MM.1S (cell line): ENCODE measurements around the gene FAF2.

Experiments used
- DNase-seq: peaks from one replicate; pipeline ENCODE4 v3.0.0-alpha.2; 2015
- H2AFZ ChIP-seq: fragments of 300-600 bp; sonication (generic); 2 replicates; pipeline ENCODE4 v1.6.0; 2016; ENCODE audit warnings: antibody characterized with exemption, low read length
- H3F3A ChIP-seq: fragments of 300-600 bp; sonication (generic); 2 replicates; pipeline ENCODE4 v1.6.1; 2016; ENCODE audit warnings: mild to moderate bottlenecking, antibody characterized with exemption, low read length, moderate library complexity, mixed read lengths; ENCODE audit not compliant: insufficient read depth
- H3K27ac ChIP-seq: fragments of 300-600 bp; sonication (generic); 2 replicates; pipeline ENCODE4 v1.5.1; 2016; ENCODE audit warnings: mild to moderate bottlenecking, low read length
- H3K27me3 ChIP-seq: fragments of 300-600 bp; sonication (generic); replicated peaks from 2 replicates; pipeline ENCODE4 v1.6.0; 2016; ENCODE audit warnings: low read length; ENCODE audit not compliant: insufficient read depth
- H3K36me3 ChIP-seq: fragments of 300-600 bp; sonication (generic); replicated peaks from 2 replicates; pipeline ENCODE4 v1.6.1; 2016; ENCODE audit warnings: mild to moderate bottlenecking, low read length, mixed read lengths; ENCODE audit not compliant: insufficient read depth
- H3K4me1 ChIP-seq: fragments of 300-600 bp; sonication (generic); 2 replicates; pipeline ENCODE4 v1.6.1; 2016; ENCODE audit warnings: low read length, mixed read lengths
- H3K4me2 ChIP-seq: fragments of 300-600 bp; sonication (generic); 2 replicates; pipeline ENCODE4 v1.6.0; 2016; ENCODE audit warnings: low read depth, low read length
- H3K4me3 ChIP-seq: fragments of 300-600 bp; sonication (generic); 2 replicates; pipeline ENCODE4 v1.5.1; 2016; ENCODE audit warnings: low read length, mixed read lengths
- H3K79me2 ChIP-seq: fragments of 300-600 bp; sonication (generic); 2 replicates; pipeline ENCODE4 v1.6.1; 2016; ENCODE audit warnings: mixed run types, low read length, mixed read lengths
- H3K9ac ChIP-seq: fragments of 300-600 bp; sonication (generic); 2 replicates; pipeline ENCODE4 v1.6.1; 2016; ENCODE audit warnings: low read length, mixed read lengths
- H3K9me2 ChIP-seq: fragments of 300-600 bp; sonication (generic); replicated peaks from 2 replicates; pipeline ENCODE4 v1.6.1; 2016; ENCODE audit warnings: mild to moderate bottlenecking, low read length, mixed read lengths; ENCODE audit not compliant: insufficient read depth
- H3K9me3 ChIP-seq: fragments of 300-600 bp; sonication (generic); replicated peaks from 2 replicates; pipeline ENCODE4 v1.6.1; 2016; ENCODE audit warnings: mild to moderate bottlenecking, low read length, mixed read lengths; ENCODE audit not compliant: insufficient read depth
- H4K20me1 ChIP-seq: fragments of 300-600 bp; sonication (generic); 2 replicates; pipeline ENCODE4 v1.6.1; 2016; ENCODE audit warnings: mild to moderate bottlenecking, low read length, moderate library complexity, mixed read lengths; ENCODE audit not compliant: insufficient read depth
- CTCF ChIP-seq: fragments of 300-600 bp; sonication (generic); IDR thresholded peaks from 2 replicates; pipeline ENCODE4 v1.5.1; 2016; ENCODE audit warnings: antibody characterized with exemption, low read length, mixed read lengths
- EZH2 ChIP-seq: fragments of 300-600 bp; sonication (generic); optimal IDR thresholded peaks from 2 replicates; pipeline ENCODE3; 2017; ENCODE audit warnings: low read depth, mild to moderate bottlenecking, antibody characterized with exemption, low read length, mixed read lengths
- EZH2phosphoT487 ChIP-seq: fragments of 300-600 bp; sonication (generic); IDR thresholded peaks from 2 replicates; pipeline ENCODE4 v1.6.1; 2018; ENCODE audit warnings: antibody characterized with exemption, low read length

FAF2 gene

GRCh38 chr5:176535664-176536131 lies 87.5 kb downstream of the FAF2 start:
- no peak for DNase-seq
- no peak overlapping the region for H3K27ac ChIP-seq
- H3K9me3 ChIP-seq: no peaks in the 10 kb centered on the region
- H2AFZ ChIP-seq: peak overlapping the region; percentile 67; the same call in 1 of the 2 replicates
- H3F3A ChIP-seq: peaks cover 5% of the 10 kb centered on the region; the same call in 1 of the 2 replicates
- peaks cover 8% of the 10 kb centered on the region; the same call in 1 of the 2 replicates for H3K4me1 ChIP-seq
- no peaks in the 10 kb centered on the region for H4K20me1 ChIP-seq
- peak overlapping the region; percentile 86 for H3K9ac ChIP-seq
- peak overlapping the region; percentile 97 for H3K4me3 ChIP-seq
- peak overlapping the region; percentile 98 for H3K4me2 ChIP-seq
- H3K79me2 ChIP-seq: peaks cover 39% of the 10 kb centered on the region
- no peaks in the 10 kb centered on the region for H3K36me3 ChIP-seq
- no peaks in the 10 kb centered on the region for H3K9me2 ChIP-seq
- TF ChIP-seq CTCF (no peak), EZH2phosphoT487 (no peak), EZH2 (no peak)
- H3K27me3 ChIP-seq: no peaks in the 10 kb centered on the region

DNA sequence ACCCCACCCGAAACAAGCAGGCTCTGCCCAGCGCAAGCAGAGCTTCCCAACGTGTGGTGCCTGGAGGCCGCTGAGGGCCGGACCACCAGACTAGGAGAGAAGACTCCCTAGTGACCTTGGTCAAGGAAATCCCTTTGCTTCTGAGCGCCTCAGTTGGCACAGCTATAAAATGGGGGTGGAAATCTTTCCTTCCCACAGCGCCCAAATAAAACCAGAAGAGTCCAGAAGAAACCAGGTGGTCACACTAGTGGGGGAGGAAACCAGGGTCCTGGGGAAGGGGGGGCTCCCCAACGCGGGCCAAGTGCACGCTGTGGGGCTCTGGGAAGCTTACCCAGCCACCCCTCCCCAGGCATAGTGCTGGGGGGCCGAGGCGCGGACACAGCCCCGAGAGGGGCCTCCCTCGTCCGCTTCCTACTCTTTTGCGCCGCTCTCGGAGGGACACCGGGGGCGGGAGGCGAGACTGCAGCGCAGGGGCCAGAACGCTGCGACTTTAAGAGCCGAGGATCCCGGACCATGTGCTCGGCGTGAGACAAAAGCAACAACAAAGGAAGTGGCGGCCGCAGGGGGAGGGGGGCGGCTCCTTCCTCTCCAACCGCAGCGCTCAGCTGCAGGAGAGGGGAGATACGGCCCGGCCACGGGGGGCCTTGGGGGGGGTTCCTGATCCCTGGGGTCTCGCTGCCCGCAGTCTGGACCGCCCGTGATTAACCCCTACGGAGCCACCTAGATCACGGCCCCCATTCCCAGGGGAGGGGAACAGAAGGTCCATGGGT lies 88.1 kb downstream of the FAF2 start:
- no peaks in the 10 kb centered on the region for H4K20me1 ChIP-seq
- no peaks in the 10 kb centered on the region for H3K9me3 ChIP-seq
- H3K79me2 ChIP-seq: peaks cover 39% of the 10 kb centered on the region
- peaks cover 5% of the 10 kb centered on the region; the same call in 1 of the 2 replicates for H3F3A ChIP-seq
- peaks cover 13% of the 10 kb centered on the region for H3K4me1 ChIP-seq
- no peaks in the 10 kb centered on the region for H3K9me2 ChIP-seq
- TF ChIP-seq CTCF (no peak), EZH2phosphoT487 (no peak), EZH2 (no peak)
- peak overlapping the region; percentile 86 for H3K9ac ChIP-seq
- H3K27ac ChIP-seq: peak overlapping the region; percentile 83
- H2AFZ ChIP-seq: peak overlapping the region; percentile 67
- H3K36me3 ChIP-seq: no peaks in the 10 kb centered on the region
- H3K4me2 ChIP-seq: peak overlapping the region; percentile 98
- peak overlapping the region; percentile 97 for H3K4me3 ChIP-seq
- H3K27me3 ChIP-seq: no peaks in the 10 kb centered on the region
- peak; percentile 82 for DNase-seq

- Histone ChIP-seq H3K4me1 (peaks cover 20% of the 10 kb centered on the region), H3K79me2 (peaks cover 39% of the 10 kb centered on the region), H3K27me3 (no peaks in the 10 kb centered on the region), H3K9me2 (no peaks in the 10 kb centered on the region), H3K27ac (peak within 1 kb of the TSS; percentile 83), H3F3A (peaks cover 10% of the 10 kb centered on the region), H2AFZ (peak within 1 kb of the TSS; percentile 96), H3K9me3 (no peaks in the 10 kb centered on the region), H3K4me2 (peak within 1 kb of the TSS; percentile 98), H3K36me3 (no peaks in the 10 kb centered on the region), H3K4me3 (peak within 1 kb of the TSS; percentile 97), H3K9ac (peak within 1 kb of the TSS; percentile 86), H4K20me1 (no peaks in the 10 kb centered on the region)
- TF ChIP-seq CTCF (no peak), EZH2phosphoT487 (no peak), EZH2 (no peak)
- peak; percentile 97 for DNase-seq
These were observed 88.8 kb downstream of the FAF2 start, which contains the start of gene RNF44 for GRCh38 chr5:176536902-176537553. Gene RNF44, minus strand, starts transcription at chr5:176537402. Its CDS starts 4,930 bp downstream, at chr5:176532472.
